SK-N-SH treated with all-trans-retinoic acid at 6 μM for 48 hours (cell line): ENCODE data around the gene RPS6KA4.

Source experiments
- ATAC-seq: fragments of 200-7000 bp; cut with Tn5 transposase; 3 replicates; pipeline ENCODE4 v1.9.1; 2020; ENCODE audit warnings: mild to moderate bottlenecking, moderate library complexity
- ARNTL ChIP-seq: fragments of 450-650 bp; formaldehyde crosslinking; IDR thresholded peaks from 2 replicates; pipeline ENCODE4 v1.5.0; 2020; ENCODE audit warnings: low read depth, mild to moderate bottlenecking, moderate library complexity, borderline replicate concordance
- BACH2 ChIP-seq: fragments of 250-450 bp; sonication (Bioruptor Pico); IDR thresholded peaks from 2 replicates; pipeline ENCODE4 v1.9.0; 2021; ENCODE audit warnings: mild to moderate bottlenecking, borderline replicate concordance
- CREB5 ChIP-seq: fragments of 250-450 bp; sonication (Bioruptor Pico); IDR thresholded peaks from 2 replicates; pipeline ENCODE4 v1.5.1; 2020; ENCODE audit warnings: low read depth, mild to moderate bottlenecking, moderate library complexity
- CSRNP3 ChIP-seq: fragments of 250-450 bp; sonication (Bioruptor Pico); IDR thresholded peaks from 2 replicates; pipeline ENCODE4 v1.5.1; 2021; ENCODE audit warnings: mild to moderate bottlenecking, moderate library complexity
- ESRRG ChIP-seq: fragments of 250-450 bp; sonication (Bioruptor Pico); IDR thresholded peaks from 2 replicates; pipeline ENCODE4 v1.6.1; 2021; ENCODE audit warnings: mild to moderate bottlenecking
- GLIS3 ChIP-seq: fragments of 250-450 bp; sonication (Bioruptor Pico); IDR thresholded peaks from 2 replicates; pipeline ENCODE4 v1.5.0; 2020; ENCODE audit warnings: mild to moderate bottlenecking, moderate library complexity
- OSR1 ChIP-seq: fragments of 250-450 bp; sonication (Bioruptor Pico); IDR thresholded peaks from 2 replicates; pipeline ENCODE4 v1.8.0; 2022; ENCODE audit warnings: moderate library complexity, mild to moderate bottlenecking, inconsistent platforms
- PATZ1 ChIP-seq: fragments of 250-450 bp; sonication (Bioruptor Pico); IDR thresholded peaks from 2 replicates; pipeline ENCODE4 v1.8.0; 2020; ENCODE audit warnings: mild to moderate bottlenecking, moderate library complexity, borderline replicate concordance
- PPARA ChIP-seq: fragments of 250-450 bp; sonication (Bioruptor Pico); IDR thresholded peaks from 2 replicates; pipeline ENCODE4 v1.5.0; 2020; ENCODE audit warnings: mild to moderate bottlenecking, borderline replicate concordance
- RARB ChIP-seq: fragments of 250-450 bp; sonication (Bioruptor Pico); IDR thresholded peaks from 2 replicates; pipeline ENCODE4 v1.8.0; 2021; ENCODE audit warnings: mild to moderate bottlenecking, moderate library complexity
- SNAI2 ChIP-seq: fragments of 250-450 bp; sonication (Bioruptor Pico); IDR thresholded peaks from 2 replicates; pipeline ENCODE4 v1.5.0; 2020; ENCODE audit warnings: mild to moderate bottlenecking, moderate library complexity
- TCF4 ChIP-seq: fragments of 250-450 bp; sonication (Bioruptor Pico); IDR thresholded peaks from 2 replicates; pipeline ENCODE4 v1.8.0; 2021; ENCODE audit warnings: mild to moderate bottlenecking, moderate library complexity, borderline replicate concordance
- TOX ChIP-seq: fragments of 250-450 bp; sonication (Bioruptor Pico); IDR thresholded peaks from 2 replicates; pipeline ENCODE4 v1.8.0; 2021; ENCODE audit warnings: mild to moderate bottlenecking, moderate library complexity, borderline replicate concordance
- TSHZ2 ChIP-seq: fragments of 250-450 bp; sonication (Bioruptor Pico); IDR thresholded peaks from 2 replicates; pipeline ENCODE4 v1.5.0; 2020; ENCODE audit warnings: mild to moderate bottlenecking, moderate library complexity
- ZC3H10 ChIP-seq: fragments of 250-450 bp; sonication (Bioruptor Pico); IDR thresholded peaks from 2 replicates; pipeline ENCODE4 v1.5.1; 2021; ENCODE audit warnings: mild to moderate bottlenecking, moderate library complexity
- ZFP3 ChIP-seq: fragments of 250-450 bp; sonication (Bioruptor Pico); IDR thresholded peaks from 2 replicates; pipeline ENCODE4 v1.5.0; 2020; ENCODE audit warnings: mild to moderate bottlenecking, moderate library complexity
- ZFP30 ChIP-seq: fragments of 450-650 bp; formaldehyde crosslinking; IDR thresholded peaks from 2 replicates; pipeline ENCODE4 v1.5.0; 2022; ENCODE audit warnings: mild to moderate bottlenecking, moderate library complexity
- ZNF565 ChIP-seq: fragments of 450-650 bp; formaldehyde crosslinking; conservative IDR thresholded peaks from 2 replicates; pipeline ENCODE4 v1.5.0; 2020; ENCODE audit warnings: low read depth, mild to moderate bottlenecking, moderate library complexity
- ZNF70 ChIP-seq: fragments of 450-650 bp; formaldehyde crosslinking; IDR thresholded peaks from 2 replicates; pipeline ENCODE4 v1.5.0; 2020; ENCODE audit warnings: mild to moderate bottlenecking, moderate library complexity
- ZNF8 ChIP-seq: fragments of 450-650 bp; formaldehyde crosslinking; IDR thresholded peaks from 2 replicates; pipeline ENCODE4 v1.5.0; 2020; ENCODE audit warnings: mild to moderate bottlenecking, moderate library complexity
- TF ChIP-seq, protein P1 (sequence below): fragments of 250-450 bp; sonication (Bioruptor Pico); IDR thresholded peaks from 2 replicates; pipeline ENCODE4 v1.8.0; 2021; ENCODE audit warnings: low read depth, mild to moderate bottlenecking, moderate library complexity, borderline replicate concordance

RPS6KA4 gene

DNA sequence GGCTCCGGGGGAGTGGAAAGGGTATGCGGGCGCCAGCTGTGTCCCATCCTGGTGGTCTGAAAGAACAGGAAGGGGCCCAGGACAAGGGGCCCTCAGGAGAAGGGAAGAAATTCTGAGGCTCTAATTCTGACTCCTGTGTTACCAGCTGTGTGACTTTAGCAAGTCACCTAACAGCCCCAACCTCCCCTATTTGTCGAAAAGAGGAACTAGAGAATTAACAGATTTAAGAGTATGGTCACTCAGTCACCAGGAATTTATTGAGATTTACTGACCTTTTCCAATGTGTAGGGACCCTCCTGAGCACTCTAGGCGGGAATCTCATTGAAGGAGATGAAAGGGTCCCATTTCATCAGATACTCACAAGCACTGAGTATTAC is 14.6 kb downstream of the RPS6KA4 start:
- ATAC-seq = no peak
- TF ChIP-seq TOX (CRISPR knock-in tag) (no peak), PATZ1 (CRISPR knock-in tag) (no peak), GLIS3 (CRISPR knock-in tag) (no peak), SNAI2 (CRISPR knock-in tag) (no peak), RARB (CRISPR knock-in tag) (no peak), ZNF70 (CRISPR knock-in tag) (no peak), ZNF8 (no peak), ESRRG (CRISPR knock-in tag) (no peak), OSR1 (CRISPR knock-in tag) (no peak), ZFP3 (CRISPR knock-in tag) (no peak), ZC3H10 (CRISPR knock-in tag) (no peak), CREB5 (CRISPR knock-in tag) (no peak)

DNA sequence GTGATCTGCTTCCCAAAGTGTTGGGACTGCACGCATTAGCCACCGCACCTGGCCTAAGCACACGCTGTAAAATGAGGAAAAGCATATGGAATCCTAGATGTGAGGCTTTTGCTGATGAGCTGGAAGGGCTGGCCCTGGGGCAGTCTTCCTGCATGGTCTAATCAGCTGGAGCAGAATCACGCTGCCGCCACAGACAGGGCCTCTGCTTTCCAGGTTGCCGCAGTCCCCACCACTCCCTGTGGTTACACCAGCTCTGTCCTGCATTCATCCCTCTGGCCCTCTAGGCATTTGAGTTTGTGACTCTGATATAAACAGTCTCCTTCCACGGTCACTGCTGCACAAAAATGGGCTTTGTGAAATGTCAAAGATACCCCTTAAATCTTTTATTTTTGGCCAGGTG is 17.1 kb downstream of the RPS6KA4 start:
- ATAC-seq = no peak
- TF ChIP-seq CSRNP3 (CRISPR knock-in tag) (no peak), ESRRG (CRISPR knock-in tag) (no peak), CREB5 (CRISPR knock-in tag) (no peak), ZFP30 (CRISPR knock-in tag) (no peak), RARB (CRISPR knock-in tag) (no peak), TSHZ2 (CRISPR knock-in tag) (no peak), BACH2 (CRISPR knock-in tag) (no peak), GLIS3 (CRISPR knock-in tag) (no peak), ZC3H10 (CRISPR knock-in tag) (no peak), ZNF8 (no peak), ZNF70 (CRISPR knock-in tag) (no peak), ARNTL (CRISPR knock-in tag) (no peak), PPARA (CRISPR knock-in tag) (no peak), ZNF565 (CRISPR knock-in tag) (no peak), TCF4 (CRISPR knock-in tag) (no peak), PATZ1 (CRISPR knock-in tag) (no peak), ZFP3 (CRISPR knock-in tag) (no peak), OSR1 (CRISPR knock-in tag) (no peak)
- TF ChIP-seq, protein P1, sequence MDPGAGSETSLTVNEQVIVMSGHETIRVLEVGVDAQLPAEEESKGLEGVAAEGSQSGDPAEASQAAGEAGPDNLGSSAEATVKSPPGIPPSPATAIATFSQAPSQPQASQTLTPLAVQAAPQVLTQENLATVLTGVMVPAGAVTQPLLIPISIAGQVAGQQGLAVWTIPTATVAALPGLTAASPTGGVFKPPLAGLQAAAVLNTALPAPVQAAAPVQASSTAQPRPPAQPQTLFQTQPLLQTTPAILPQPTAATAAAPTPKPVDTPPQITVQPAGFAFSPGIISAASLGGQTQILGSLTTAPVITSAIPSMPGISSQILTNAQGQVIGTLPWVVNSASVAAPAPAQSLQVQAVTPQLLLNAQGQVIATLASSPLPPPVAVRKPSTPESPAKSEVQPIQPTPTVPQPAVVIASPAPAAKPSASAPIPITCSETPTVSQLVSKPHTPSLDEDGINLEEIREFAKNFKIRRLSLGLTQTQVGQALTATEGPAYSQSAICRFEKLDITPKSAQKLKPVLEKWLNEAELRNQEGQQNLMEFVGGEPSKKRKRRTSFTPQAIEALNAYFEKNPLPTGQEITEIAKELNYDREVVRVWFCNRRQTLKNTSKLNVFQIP (CRISPR knock-in tag) = no peak
